SIG-M5 treated with dmso at 0.1 percent for 504 hours (cell line): Measurements from ENCODE around the gene DNAJB2.
"Not testable (repeated sequence)": the region's sequence is repeated elsewhere in the genome, so short reads cannot be mapped to it uniquely, and the experiment has no call there.

ENCODE experiments used
- DNase-seq: peaks from one replicate; lab custom pipeline; 2025; ENCODE audit not compliant: unreplicated experiment; lab: John Stamatoyannopoulos, UW

DNAJB2 gene

DNA sequence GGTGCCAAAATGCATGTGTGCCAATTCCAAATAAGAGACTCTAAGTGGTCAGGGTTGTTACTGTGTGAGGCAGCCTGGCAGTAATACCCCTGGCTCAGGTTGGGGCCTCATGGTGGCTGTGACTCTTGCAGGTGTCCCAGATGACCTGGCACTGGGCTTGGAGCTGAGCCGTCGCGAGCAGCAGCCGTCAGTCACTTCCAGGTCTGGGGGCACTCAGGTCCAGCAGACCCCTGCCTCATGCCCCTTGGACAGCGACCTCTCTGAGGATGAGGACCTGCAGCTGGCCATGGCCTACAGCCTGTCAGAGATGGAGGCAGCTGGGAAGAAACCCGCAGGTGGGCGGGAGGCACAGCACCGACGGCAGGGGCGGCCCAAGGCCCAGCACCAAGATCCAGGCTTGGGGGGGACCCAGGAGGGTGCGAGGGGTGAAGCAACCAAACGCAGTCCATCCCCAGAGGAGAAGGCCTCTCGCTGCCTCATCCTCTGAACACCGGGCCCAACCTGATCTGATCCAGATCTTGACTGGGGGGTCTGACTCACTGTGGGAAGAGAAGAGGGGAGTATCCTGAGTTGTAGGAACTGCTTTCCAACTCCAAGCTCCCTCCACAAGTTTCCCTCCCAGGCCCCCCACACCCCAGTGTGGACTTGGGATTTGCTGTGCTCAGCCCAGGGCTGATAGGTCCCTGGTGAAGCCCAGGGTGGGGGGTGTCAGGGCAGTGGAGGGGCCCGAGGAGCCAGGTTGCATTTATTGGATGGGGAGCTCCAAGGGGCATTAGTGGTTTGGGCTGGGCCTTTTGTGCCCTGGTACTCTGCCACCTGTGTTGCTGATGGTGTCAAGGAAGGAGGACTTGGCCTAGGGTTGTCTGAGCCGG lies 5.6 kb downstream of the DNAJB2 start:
- no peak for DNase-seq

DNA sequence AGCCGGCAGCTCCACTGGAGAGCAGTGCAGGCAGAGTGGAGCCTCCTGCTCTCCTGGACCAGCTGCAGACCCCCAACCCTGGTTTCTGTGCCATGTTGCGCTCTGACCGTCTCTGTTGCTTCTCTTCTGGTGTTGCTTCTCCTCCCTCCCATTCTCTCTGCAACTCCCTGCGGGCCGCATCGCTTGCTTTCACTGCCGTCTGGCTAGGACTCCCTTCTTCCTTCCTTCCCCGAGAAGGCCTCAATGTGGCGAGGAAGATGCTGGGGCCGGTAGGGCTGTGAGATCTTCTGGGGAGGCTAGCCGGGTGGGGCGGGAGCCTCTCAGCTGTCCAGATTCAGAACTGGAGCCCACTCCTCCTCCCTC lies 6.2 kb downstream of the DNAJB2 start:
- no peak for DNase-seq

DNA sequence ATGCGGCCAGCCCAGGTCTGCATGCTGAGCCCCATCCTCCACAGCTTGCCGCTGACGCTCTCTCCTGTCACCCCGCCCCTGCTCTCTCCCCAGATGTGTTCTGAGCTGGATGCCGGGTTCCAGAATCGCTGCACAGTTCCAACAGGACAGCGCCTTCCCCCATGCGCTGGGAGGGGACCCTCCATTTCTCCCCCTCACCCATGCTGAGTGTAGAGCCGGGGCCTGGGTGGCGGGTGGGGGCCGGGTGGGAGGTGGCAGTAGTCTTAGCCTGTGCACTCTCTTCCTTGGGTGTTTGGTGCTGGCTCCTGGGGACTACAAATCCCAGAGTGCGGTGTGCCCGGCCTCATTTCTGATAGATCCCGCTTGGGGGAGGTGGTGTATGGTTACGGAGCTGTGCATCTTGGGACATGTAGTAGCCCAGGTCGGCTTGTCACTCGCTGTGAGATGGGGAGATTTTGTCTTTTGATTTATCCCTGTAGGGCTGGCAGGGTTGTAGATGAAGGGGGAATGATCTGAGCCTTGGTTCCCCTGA lies 6.8 kb downstream of the DNAJB2 start:
- no peak for DNase-seq

DNA sequence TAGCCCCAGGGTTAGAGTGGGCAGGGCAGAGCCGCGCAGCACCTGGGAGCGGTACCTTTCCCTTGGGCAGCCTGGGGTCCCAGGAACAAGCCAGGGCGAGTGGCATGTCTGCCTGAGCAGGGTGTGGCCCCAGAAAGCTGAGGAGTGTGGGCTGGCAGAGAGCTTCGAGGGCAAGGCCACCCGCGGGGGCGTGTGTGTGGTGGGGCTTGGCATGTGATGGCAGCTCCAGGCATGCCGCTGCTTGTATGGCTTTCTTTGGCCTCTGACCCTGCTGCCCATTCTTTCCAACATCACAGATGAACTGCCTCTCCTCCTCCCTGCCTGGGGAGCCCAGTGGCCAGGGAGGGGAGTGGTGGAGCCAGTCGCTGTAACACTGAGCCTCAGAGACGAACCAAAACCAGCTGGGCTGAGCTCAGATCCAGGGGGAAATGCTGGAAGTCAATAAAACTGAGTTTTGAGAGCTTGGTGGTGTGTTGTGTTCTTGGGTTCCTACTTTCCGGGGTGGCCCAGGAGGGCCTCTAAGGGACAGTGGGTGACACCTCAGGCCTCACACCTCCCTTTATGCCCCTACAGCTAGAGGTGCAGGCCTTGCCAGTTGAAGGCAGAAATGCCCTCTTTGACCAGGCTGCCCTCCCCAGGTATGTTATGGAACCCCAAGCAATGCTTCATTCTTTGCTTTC lies 7.4 kb downstream of the DNAJB2 start:
- no peak for DNase-seq

DNA sequence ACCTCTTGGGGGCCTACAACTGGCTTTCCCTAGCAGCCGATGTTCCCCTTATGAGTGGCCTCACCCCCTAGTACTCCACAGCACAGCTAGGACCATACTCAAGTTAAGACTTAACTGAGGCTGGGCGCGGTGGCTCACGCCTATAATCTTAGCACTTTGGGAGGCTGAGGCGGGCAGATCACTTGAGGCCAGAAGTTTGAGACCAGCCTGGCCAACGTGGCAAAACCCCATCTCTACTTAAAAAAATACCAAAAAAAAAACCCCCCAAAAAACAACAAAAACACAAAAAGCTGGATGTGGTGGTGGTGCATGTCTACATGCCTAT lies 7.9 kb downstream of the DNAJB2 start:
- DNase-seq, result not testable (repeated sequence)

DNA sequence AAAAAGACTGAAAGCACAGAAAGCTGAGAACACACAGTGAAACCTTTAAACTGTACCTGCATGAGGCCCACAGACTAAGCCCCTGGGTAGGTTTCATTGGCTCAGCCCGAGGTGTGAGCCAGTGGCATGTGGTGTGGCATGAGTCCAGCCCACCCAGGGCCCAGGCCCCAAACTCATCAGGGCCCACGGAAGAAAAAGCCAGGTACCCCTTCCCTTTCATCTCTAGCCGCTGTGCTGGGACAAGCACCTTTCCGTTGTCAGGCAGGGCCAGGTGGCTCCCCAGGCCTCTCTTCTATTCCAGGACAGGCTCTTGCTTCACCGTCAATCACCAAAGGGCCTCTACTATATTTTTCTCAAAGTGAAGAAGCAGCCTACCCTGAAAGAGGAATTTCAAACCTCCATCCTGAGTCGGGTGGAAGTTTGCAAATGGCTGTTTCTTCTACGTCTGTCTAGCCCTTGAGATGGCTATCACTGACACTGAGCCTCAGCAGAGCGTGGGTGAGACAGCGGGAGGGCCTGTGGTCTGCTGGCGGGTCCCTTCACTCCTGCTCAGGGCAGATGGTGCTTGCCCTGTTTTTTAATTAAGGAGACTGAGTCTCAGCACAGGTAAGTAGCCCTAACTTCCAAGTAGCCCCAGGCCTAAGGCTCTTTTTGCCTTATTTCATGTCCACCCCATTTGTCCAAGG lies 8.6 kb downstream of the DNAJB2 start:
- no peak for DNase-seq

DNA sequence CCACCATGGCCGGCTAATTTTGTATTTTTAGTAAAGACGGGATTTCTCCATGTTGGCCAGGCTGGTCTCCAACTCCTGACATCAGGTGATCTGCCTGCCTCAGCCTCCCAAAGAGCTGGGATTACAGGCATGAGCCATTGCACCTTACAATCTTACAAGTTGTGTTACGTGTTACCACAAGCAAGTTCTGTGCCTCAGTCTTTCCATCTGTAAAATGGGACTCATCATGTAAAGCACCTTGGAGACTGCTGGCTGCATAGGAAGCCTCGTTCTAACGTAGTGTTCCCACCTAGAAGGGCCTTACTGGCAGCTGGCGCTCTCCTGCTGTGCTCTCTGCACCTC lies 10.0 kb downstream of the DNAJB2 start:
- no peak for DNase-seq

DNA sequence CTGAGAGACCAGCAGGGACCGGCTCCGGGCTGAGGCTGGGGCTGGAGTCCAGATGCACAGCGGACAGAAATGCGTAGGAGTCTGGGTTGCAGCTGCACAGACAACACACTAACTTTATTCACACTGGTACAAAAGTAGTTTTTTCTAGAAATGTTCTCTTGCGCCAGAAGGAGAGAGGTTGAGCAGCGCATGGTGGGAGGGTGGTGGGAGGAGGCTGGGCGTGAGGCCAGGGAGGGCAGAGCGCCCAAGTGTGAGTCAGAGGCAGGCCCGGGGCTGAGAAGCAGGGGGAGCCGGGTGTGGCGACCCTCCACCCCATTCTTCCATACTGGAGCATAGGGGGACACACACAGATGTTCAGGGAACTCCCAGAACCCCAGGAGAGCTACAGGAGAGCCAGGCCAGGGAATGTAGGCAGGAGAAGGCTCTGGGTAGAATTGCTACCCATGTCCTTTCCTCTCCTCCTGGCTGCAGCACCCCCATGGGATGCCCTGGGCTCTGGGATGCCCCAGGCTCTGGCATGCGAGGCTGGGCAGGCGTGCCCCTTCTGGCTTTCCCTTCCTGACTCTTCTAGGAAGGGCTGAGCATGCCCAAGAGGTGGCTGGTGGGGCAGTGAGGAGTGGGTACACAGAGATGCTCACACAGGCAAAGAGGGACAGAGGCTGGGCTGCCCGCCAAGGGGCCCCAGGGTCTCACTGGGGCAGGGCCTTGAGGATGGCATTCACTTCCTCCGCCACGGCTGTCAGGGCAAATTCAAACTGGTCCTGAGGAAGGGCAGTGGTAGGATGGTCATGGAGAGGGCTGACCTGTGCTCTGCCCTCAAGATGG lies 10.6 kb downstream of the DNAJB2 start:
- DNase-seq, result no peak

DNA sequence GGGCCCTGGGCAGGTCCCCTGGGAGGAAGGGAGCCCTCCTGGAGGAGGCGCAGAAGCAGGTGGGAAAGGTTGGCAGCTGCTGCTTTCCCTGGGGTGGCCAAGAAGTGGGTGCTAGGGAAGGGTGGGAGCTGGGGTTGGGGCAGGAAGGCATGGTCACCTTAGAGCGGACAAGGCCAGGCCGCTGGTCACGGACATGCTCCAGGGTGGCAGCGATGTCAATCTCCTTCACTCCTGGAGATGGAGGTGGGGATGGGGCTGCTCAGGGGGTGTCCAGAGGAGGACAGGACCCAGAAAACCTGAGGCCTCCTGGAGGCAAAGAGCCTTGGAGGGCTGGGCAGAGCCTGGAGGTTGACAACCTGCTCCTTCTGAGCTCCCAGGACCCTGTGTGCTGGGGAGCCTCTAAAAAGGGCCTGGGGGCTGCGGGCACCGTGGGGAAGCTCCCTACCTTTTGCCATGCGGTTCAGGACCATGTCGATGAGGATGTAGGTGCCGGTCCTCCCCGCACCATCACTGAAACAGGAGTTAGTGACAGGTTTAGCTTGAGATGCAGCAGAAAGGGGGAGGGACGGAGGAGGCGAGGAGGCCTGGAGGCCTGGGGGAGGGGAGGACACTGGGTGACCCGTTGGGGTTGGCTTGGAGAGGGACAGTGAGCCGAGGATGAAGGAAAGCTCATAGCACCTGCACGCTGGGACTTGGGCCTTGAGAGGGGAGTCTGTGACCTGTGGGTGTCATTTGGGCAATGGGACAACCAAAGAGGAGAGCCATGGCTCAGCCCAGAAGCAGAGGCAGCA lies 11.4 kb downstream of the DNAJB2 start:
- DNase-seq, result no peak

DNA sequence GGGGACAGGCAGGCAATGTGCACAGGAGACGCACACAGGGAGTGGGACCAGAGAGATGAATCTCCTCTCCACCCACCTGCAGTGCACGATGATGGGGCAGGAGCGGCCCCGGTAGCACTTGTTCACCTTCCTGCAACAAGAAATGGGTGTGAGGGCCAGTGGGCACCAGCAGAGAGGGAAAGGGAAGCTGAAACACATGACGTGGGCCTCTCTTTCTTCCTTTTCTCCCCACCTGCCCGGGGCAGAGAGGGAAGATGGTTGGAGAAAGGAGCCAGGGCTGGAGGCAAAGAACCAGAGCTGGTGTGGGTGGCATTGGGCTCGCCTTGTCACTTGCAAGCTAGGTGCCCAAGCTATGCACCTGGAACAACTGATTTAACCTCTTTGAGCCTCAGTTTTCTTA lies 12.2 kb downstream of the DNAJB2 start:
- DNase-seq, result no peak

DNA sequence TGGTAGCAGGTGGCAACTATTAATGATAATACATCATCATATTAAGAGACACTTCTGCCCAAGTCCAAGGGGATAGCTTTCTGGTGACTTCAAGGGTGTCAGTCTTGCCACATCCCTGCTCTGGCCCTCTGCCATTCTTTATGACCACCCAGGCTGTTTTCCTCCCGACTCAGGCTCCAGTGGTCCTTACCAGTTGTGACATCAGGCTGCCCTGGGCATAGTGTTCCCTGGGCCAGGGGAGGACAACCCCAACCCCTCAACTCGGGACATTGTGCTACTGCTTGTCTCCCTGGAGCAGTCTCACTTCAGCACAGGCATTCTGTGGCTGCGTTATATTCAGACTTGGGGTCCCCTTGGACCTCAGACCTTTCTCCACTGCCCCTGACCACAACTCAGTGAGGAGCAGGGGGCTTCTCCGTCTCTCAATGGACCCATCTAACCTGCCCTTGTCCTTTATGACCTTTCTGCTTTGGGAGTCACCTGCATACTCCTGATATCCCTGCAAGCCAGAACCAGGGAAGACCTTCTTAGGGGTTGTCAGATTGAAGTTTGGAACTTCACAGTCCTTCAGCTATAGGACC lies 12.8 kb downstream of the DNAJB2 start:
- no peak for DNase-seq

DNA sequence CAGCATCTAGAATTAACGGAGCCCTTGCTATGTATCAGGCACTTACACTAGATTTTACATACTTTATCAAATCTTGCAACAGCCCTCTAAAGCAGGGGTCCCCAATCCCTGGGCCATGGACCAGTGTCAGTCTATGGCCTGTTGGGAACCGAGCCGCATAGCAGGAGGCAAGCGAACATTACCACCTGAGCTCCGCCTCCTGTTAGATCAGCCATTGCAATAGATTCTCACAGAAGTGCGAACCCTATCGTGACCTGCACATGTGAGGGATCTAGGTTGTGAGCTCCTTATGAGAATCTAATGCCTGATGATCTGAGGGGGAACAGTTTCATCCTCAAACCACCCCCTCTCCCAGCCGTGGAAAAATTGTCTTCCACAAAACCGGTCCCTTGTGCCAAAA lies 13.4 kb downstream of the DNAJB2 start:
- no peak for DNase-seq

DNA sequence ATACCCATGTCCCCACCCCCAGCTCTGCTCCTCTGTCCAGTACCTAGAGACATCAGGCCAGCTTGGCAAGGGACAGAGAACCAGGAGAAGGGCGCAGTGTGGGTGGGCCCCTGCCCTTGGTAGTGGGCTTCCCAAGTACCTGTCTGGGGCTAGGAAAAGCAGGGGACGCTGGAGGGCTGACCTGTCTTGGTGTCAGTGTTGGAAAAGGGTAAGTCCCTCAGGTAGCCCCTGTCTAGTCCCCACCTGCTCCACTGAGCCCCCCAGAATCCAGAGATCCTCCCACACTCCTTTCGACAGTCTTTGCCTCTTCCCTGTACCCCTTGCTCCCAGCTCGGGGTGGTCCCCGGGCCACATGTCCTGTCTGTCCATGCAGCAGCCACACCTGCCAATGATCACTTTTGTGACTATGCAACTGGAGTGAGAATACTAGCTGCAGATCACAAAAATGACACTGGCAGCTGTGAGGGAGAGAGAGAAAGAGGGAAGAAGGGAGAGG lies 14.6 kb downstream of the DNAJB2 start:
- DNase-seq, result no peak

DNA sequence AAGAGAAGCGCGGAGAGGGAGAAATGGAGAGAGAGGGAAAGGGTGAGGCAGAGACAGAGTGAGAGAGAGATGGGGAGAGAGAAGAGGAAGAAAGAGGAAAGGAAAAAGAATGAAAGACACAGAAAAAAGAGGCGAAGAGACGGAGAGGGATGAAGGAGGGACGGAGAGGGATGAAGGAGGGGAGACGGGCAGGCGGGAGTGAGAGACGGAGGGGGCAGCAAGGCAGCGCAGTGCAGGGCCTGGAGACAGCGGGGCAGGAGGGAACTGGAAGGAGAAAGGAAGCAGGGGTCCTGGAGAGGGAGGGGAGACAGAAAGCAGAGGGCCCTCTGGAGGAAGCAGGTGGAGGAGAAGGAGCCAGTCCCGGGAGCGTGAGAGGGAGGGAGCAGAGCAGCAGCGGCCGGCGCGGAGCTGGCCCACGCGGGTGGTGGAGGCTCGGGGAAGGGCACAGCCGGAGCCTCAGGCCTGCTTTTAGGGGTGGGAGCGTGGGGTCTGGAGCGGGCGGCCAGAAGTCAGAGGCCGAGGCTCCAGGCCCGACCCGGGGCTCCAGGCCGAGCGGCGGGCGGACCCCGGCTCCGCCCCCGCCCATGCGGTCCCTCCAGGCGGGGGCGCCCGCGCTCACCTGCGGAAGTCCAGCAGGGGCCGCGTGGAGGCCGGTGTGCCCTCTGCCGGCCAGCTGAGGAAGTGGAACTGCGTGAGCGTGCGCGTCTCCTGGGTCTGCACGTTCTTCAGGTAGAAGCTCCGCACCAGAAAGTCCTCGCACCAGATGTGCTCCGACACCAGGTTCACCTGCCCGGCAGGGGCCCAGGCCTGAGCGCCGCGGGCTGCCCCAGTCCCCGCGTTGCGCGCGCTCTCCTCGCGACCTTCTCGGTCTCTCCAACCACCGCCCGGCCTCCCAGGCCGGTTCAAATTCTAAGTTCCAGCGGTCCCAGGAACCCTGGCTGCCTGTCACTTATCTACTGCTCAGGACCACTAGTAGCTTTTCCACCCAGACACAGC lies 15.5 kb downstream of the DNAJB2 start:
- peak; percentile 69 for DNase-seq

DNA sequence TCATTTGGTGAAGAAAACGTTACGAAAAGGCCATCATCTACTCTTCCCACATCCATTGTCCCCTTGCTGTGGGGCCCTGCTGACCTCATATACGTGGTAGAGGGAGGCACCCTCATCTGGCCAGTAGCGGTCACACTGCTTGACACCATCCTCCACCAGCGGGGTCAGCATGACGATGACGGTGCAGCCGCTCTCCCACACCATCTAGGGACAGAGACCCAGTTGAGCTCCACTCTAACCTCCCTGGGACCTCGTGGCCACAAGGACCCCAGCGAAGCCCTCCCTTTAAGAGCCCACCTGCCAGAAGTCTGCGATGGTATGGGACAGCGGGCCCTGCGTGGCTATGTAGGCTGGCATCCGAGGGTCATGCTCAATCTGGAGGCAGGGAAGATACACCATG lies 17.0 kb downstream of the DNAJB2 start:
- no peak for DNase-seq

DNA sequence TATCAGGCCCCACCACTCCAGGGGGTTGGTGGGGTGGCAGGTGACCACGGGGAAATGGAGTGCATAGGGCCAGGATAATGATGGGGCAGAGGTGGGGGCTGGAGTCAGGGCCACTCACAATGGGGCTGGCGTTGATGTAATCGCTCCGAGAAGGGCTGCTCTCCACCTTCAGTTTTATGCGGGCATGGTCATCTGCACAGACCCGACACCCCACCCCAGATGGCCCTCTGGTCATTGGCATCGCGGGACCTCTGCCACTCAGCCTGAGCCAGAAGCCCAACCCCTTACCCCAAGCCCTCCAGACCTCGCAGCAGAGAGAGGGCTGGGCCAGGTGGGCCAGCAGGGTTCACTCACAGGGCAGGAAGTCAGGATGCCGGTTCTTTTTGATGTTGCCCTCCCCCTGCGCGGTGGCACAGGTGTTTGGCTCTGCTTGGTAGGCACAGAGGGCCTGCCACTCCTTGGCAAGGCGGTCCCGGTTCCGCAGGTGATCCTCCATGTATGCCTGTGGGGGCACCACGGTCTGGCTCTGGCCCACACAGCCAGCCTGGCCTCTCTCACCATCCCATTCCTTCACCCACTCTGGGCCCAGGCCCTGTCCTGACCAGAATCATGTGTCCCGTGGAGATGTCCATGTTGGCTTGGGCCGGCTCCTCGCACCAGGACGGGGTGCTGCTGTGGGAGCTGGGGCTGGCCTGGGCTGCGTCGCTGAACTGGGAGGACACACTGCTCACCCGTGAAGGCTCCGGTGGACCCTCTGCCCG lies 17.6 kb downstream of the DNAJB2 start:
- no peak for DNase-seq

DNA sequence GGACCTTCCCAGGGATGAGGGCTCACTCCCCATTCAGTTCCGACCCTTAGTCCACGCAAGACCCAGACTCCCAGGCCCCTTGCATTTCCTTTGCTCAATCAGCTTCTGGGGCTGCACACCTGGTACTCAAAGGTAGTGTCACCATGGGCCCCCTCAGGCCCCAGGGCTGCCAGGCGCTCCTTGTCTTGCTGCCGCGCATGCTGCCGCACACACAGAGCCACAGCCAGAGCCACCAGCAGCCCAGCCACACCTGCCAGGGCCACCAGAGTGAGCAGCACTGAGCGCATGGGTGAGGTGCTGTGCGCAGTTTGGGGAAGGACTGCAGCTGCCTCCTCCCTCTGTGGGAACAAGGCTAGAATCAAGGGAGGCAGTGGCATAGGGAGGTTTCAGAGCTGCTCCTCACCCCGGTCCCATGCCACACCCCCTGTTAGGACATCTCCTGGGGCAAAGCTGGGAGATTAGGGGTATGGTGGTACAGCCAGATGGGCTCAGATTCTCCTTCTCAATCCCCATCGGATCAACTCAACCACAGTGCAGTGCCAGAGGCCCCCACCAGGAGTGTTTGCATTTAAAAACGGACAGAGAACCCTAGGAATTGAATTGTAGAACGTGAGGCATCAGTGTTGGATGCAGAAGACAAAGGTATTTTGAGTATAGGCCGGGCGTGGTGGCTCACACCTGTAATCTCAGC lies 18.7 kb downstream of the DNAJB2 start:
- no peak for DNase-seq
